ENCODE results near the gene KIRREL3.

- TF ChIP-seq, protein P1, sequence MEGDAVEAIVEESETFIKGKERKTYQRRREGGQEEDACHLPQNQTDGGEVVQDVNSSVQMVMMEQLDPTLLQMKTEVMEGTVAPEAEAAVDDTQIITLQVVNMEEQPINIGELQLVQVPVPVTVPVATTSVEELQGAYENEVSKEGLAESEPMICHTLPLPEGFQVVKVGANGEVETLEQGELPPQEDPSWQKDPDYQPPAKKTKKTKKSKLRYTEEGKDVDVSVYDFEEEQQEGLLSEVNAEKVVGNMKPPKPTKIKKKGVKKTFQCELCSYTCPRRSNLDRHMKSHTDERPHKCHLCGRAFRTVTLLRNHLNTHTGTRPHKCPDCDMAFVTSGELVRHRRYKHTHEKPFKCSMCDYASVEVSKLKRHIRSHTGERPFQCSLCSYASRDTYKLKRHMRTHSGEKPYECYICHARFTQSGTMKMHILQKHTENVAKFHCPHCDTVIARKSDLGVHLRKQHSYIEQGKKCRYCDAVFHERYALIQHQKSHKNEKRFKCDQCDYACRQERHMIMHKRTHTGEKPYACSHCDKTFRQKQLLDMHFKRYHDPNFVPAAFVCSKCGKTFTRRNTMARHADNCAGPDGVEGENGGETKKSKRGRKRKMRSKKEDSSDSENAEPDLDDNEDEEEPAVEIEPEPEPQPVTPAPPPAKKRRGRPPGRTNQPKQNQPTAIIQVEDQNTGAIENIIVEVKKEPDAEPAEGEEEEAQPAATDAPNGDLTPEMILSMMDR (IDR thresholded peaks at IDR 0.05): no peak
- no peak for TF ChIP-seq POLR2A (IDR thresholded peaks at IDR 0.05)
Measured at GRCh38 chr11:127013550-127013949, 13.0 kb upstream of the KIRREL3 start.

All from esophagus squamous epithelium (tissue), 4 donors.